OCI-LY1 (cell line): ENCODE data around the gene SORCS3.

ENCODE experiments used
- H2AFZ ChIP-seq: fragments of 200-600 bp; sonication (generic), shearing (Covaris generic); 2 replicates; pipeline ENCODE4 v1.6.0; 2014; ENCODE audit warnings: antibody characterized with exemption, mild to moderate bottlenecking, low read length
- H3F3A ChIP-seq: fragments of 200-600 bp; sonication (generic), shearing (Covaris generic); 2 replicates; pipeline ENCODE4 v1.6.0; 2014; ENCODE audit warnings: mild to moderate bottlenecking, antibody characterized with exemption, low read length, moderate library complexity; ENCODE audit not compliant: insufficient read depth
- H3K27ac ChIP-seq: fragments of 200-600 bp; sonication (generic); 2 replicates; pipeline ENCODE4 v1.5.1; 2014; ENCODE audit warnings: low read length, mixed run types, mild to moderate bottlenecking, low read depth; ENCODE audit not compliant: poor library complexity, severe bottlenecking
- H3K27me3 ChIP-seq: fragments of 200-600 bp; sonication (generic); 2 replicates; pipeline ENCODE4 v1.6.0; 2014; ENCODE audit warnings: antibody characterized with exemption, mild to moderate bottlenecking, low read length, moderate library complexity; ENCODE audit not compliant: insufficient read depth
- H3K36me3 ChIP-seq: fragments of 200-600 bp; sonication (generic); 2 replicates; pipeline ENCODE4 v1.6.1; 2014; ENCODE audit warnings: mild to moderate bottlenecking, antibody characterized with exemption, low read length, moderate library complexity, mixed read lengths; ENCODE audit not compliant: insufficient read depth
- H3K4me1 ChIP-seq: fragments of 200-600 bp; sonication (generic); 2 replicates; pipeline ENCODE4 v1.5.1; 2014; ENCODE audit warnings: mild to moderate bottlenecking, low read length, moderate library complexity; ENCODE audit not compliant: insufficient read depth, severe bottlenecking
- H3K4me2 ChIP-seq: fragments of 200-600 bp; sonication (generic), shearing (Covaris generic); 2 replicates; pipeline ENCODE4 v1.6.1; 2014; ENCODE audit warnings: low read length
- H3K4me3 ChIP-seq: fragments of 200-600 bp; sonication (generic); 2 replicates; pipeline ENCODE4 v1.5.1; 2014; ENCODE audit warnings: low read length, low read depth, mild to moderate bottlenecking, mixed read lengths; ENCODE audit not compliant: poor library complexity, severe bottlenecking
- H3K79me2 ChIP-seq: fragments of 200-600 bp; shearing (Covaris generic); 2 replicates; pipeline ENCODE4 v1.6.1; 2016; ENCODE audit warnings: mixed run types, low read length, mixed read lengths; ENCODE audit not compliant: insufficient read depth
- H3K9ac ChIP-seq: fragments of 200-600 bp; sonication (generic), shearing (Covaris generic); 2 replicates; pipeline ENCODE4 v1.6.1; 2014; ENCODE audit warnings: mild to moderate bottlenecking, low read length, mixed read lengths
- H3K9me2 ChIP-seq: fragments of 200-600 bp; sonication (generic), shearing (Covaris generic); 2 replicates; pipeline ENCODE4 v1.6.1; 2014; ENCODE audit warnings: low read depth, mild to moderate bottlenecking, low read length, mixed read lengths
- H3K9me3 ChIP-seq: fragments of 200-600 bp; shearing (Covaris generic); 2 replicates; pipeline ENCODE4 v1.6.1; 2014; ENCODE audit warnings: low read length, mixed read lengths
- H4K20me1 ChIP-seq: fragments of 200-600 bp; sonication (generic), shearing (Covaris generic); 2 replicates; pipeline ENCODE4 v1.6.0; 2016; ENCODE audit warnings: mild to moderate bottlenecking, low read length; ENCODE audit not compliant: insufficient read depth
- EZH2 ChIP-seq: fragments of 200-600 bp; sonication (generic), shearing (Covaris generic); IDR thresholded peaks from 2 replicates; pipeline ENCODE4 v1.8.0; 2017; ENCODE audit warnings: borderline replicate concordance, mixed run types, mild to moderate bottlenecking, antibody characterized with exemption, low read length, moderate library complexity, mixed read lengths
- TF ChIP-seq, protein P1 (sequence below): fragments of 200-600 bp; sonication (generic), shearing (Covaris generic); IDR thresholded peaks from 2 replicates; pipeline ENCODE4 v1.5.1; 2017; ENCODE audit warnings: mild to moderate bottlenecking, antibody characterized with exemption, low read length, moderate library complexity, mixed read lengths

SORCS3 gene

DNA sequence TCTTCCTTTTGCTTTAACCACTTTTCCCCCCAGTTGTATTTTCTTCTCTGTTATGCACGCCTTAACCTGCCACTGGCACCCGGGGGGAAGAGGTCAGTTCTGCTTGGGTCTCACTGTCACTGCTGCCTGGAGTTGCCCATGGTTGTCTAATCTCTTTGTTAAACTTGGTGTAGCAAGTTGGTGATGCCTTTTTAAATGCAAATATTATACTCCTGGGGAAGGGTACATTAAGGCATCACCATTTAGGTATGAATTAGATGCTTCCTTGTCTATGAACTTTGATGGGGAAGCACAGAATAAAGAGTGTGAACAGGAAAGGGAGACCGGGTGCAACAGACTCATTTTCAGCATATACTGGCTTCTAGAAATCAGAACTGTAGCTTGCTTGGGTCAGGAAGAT lies 9.1 kb upstream of the SORCS3 start:
- H3K9me3 ChIP-seq, result no peaks in the 10 kb centered on the region
- H3K9me2 ChIP-seq, result no peaks in the 10 kb centered on the region
- H3F3A ChIP-seq, result no peaks in the 10 kb centered on the region
- H3K4me3 ChIP-seq, result no peak overlapping the region
- no peak overlapping the region for H3K27ac ChIP-seq
- no peak overlapping the region for H2AFZ ChIP-seq
- no peaks in the 10 kb centered on the region for H3K36me3 ChIP-seq
- H3K4me1 ChIP-seq, result no peaks in the 10 kb centered on the region
- TF ChIP-seq, protein P1, sequence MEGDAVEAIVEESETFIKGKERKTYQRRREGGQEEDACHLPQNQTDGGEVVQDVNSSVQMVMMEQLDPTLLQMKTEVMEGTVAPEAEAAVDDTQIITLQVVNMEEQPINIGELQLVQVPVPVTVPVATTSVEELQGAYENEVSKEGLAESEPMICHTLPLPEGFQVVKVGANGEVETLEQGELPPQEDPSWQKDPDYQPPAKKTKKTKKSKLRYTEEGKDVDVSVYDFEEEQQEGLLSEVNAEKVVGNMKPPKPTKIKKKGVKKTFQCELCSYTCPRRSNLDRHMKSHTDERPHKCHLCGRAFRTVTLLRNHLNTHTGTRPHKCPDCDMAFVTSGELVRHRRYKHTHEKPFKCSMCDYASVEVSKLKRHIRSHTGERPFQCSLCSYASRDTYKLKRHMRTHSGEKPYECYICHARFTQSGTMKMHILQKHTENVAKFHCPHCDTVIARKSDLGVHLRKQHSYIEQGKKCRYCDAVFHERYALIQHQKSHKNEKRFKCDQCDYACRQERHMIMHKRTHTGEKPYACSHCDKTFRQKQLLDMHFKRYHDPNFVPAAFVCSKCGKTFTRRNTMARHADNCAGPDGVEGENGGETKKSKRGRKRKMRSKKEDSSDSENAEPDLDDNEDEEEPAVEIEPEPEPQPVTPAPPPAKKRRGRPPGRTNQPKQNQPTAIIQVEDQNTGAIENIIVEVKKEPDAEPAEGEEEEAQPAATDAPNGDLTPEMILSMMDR, result no peak
- no peak for TF ChIP-seq EZH2
- no peaks in the 10 kb centered on the region; the same call in 1 of the 2 replicates for H3K27me3 ChIP-seq
- no peak overlapping the region for H3K4me2 ChIP-seq
- no peak overlapping the region for H3K9ac ChIP-seq
- H4K20me1 ChIP-seq, result no peaks in the 10 kb centered on the region
- H3K79me2 ChIP-seq, result no peaks in the 10 kb centered on the region

DNA sequence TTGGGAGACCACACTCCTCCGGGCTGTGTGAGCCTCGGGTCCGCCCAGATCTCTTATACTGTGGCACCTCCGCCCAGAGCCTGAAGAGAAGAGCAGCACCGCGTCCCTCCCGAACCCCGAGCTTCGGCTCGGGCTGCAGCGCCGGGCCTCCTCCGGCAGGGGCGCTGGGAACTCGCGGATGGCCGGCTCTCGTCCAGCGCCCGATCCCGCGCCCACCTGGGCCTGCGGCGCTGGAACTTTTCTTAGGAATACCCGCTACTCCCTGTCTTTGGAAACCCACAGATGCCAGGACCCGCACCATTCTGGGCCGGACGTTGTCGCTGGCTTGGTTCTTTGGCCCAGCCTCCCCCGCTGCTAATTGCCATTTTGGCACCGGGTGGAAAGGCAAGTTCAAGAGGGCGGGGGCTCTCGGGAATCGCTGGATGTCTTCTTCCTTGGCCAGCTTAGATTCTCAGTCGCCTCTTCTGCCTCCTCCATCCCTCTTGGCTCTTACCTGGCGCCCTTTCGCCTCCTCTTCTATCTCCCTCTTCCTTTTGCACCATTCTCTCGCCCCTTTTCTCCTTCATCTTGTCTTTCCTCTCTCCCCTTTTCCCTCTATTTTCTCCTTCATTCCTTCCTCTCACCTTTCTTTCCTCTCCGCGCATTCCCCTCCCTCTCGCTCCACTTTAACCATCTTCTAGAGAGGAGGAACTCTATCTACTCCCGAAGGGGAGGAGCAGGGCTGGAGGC lies 2.1 kb upstream of the SORCS3 start:
- no peaks in the 10 kb centered on the region for H3K9me3 ChIP-seq
- no peaks in the 10 kb centered on the region for H3F3A ChIP-seq
- no peaks in the 10 kb centered on the region for H3K4me1 ChIP-seq
- no peak overlapping the region for H3K4me3 ChIP-seq
- no peaks in the 10 kb centered on the region for H3K79me2 ChIP-seq
- no peak overlapping the region for H2AFZ ChIP-seq
- H3K4me2 ChIP-seq, result no peak overlapping the region
- H3K9me2 ChIP-seq, result no peaks in the 10 kb centered on the region
- H3K27me3 ChIP-seq, result no peaks in the 10 kb centered on the region; the same call in 1 of the 2 replicates
- no peaks in the 10 kb centered on the region for H3K36me3 ChIP-seq
- H4K20me1 ChIP-seq, result no peaks in the 10 kb centered on the region
- no peak overlapping the region for H3K9ac ChIP-seq
- no peak for TF ChIP-seq EZH2
- TF ChIP-seq, protein P1, result no peak
- no peak overlapping the region for H3K27ac ChIP-seq

DNA sequence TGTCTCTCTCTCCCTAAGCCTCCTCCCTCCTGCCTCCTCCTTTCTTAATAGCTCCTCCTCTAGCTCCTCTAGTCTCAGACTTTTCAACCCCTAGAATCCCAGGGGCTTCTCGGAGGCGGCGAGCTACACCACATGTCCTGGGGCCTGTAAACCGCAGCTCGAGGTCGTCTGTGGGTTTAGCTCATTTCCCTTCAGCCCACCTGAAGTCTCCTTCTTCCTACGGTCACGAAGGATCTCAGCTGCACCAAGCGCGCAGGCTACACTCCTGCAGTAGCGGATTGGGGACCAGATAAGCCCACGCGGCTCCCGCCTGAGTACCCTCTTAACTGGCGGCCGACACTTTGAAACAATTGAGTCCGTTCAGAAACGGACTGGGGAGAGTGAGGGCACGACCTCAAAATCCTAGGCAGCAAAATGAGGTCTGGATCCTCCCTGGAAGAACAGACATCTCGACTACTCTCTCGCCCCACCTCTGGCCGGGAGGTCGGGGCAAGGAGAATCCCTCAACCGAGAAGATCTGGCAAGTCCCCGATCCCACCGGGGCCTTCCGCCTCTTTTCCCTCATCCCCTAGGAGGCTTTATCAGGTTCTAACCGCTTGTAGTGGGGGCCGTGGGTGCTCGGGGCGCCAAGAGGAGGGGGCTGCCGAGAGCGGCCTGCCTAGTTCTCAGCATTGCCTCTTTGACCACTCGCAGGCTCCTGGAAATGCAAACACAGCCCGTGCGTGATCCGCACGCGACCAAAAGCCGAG lies 1.3 kb upstream of the SORCS3 start:
- no peak overlapping the region for H3K4me3 ChIP-seq
- TF ChIP-seq, protein P1, result no peak
- TF ChIP-seq EZH2, result no peak
- no peak overlapping the region for H2AFZ ChIP-seq
- H3K9ac ChIP-seq, result no peak overlapping the region
- no peaks in the 10 kb centered on the region for H3K9me3 ChIP-seq
- no peaks in the 10 kb centered on the region for H3K9me2 ChIP-seq
- H3K4me2 ChIP-seq, result no peak overlapping the region
- no peak overlapping the region for H3K27ac ChIP-seq
- H3K4me1 ChIP-seq, result no peaks in the 10 kb centered on the region
- H3K79me2 ChIP-seq, result no peaks in the 10 kb centered on the region
- no peaks in the 10 kb centered on the region for H3F3A ChIP-seq
- no peaks in the 10 kb centered on the region for H4K20me1 ChIP-seq
- no peaks in the 10 kb centered on the region; the same call in 1 of the 2 replicates for H3K27me3 ChIP-seq
- no peaks in the 10 kb centered on the region for H3K36me3 ChIP-seq
